Peyer's patch (tissue), 4 donors: ENCODE data around the gene EIF4A3. TPM values are rescaled to one million over a fixed set of nuclear protein-coding genes. Genes with fewer than 3 reads are reported as not detected.
"Not testable (repeated sequence)": the region's sequence is repeated elsewhere in the genome, so short reads cannot be mapped to it uniquely, and the experiment has no call there.

ENCODE experiments used
- DNase-seq, 3 donors: peaks; one replicate each; pipeline ENCODE4 v3.0.0-alpha.2; 2017 to 2019
- H3K27ac ChIP-seq, 4 donors: fragments of 200-600 bp; sonication (generic); one replicate each; pipeline ENCODE4 v1.5.1; 2016 to 2019
- H3K27me3 ChIP-seq, 2 donors: fragments of 200-600 bp; sonication (generic); one replicate each; pipeline ENCODE4 v1.5.1; 2019
- H3K36me3 ChIP-seq, 3 donors: fragments of 200-600 bp; sonication (generic); one replicate each; pipeline ENCODE4 v1.5.1; 2016 to 2019
- H3K4me1 ChIP-seq, 4 donors: fragments of 200-600 bp; sonication (generic); one replicate each; pipeline ENCODE4 v1.5.1; 2016 to 2019
- H3K4me3 ChIP-seq, 4 donors: fragments of 200-600 bp; sonication (generic); 1 replicate in 3 of 4; 2 replicates in 1 of 4; pipeline ENCODE4 v1.5.1; 2016 to 2019; ENCODE audit warnings: mild to moderate bottlenecking in 1 of 4
- H3K9me3 ChIP-seq, 4 donors: fragments of 200-600 bp; sonication (generic); one replicate each; pipeline ENCODE4 v1.5.1; 2016 to 2019; ENCODE audit warnings: mild to moderate bottlenecking in 1 of 4
- CTCF ChIP-seq, 6 experiments: fragments of 450-650 bp in 4 of 6; fragments of 200-600 bp in 2 of 6; sonication (generic) in 1 of 6; IDR thresholded peaks; one replicate each; pipeline ENCODE4 v1.5.1; 2017 to 2019; ENCODE audit warnings: antibody characterized with exemption in 6 of 6, mild to moderate bottlenecking in 3 of 6, moderate library complexity in 1 of 6
- POLR2A ChIP-seq, 2 donors: fragments of 450-650 bp; IDR thresholded peaks; one replicate each; pipeline ENCODE4 v1.5.1; 2017; ENCODE audit warnings: antibody characterized with exemption in 2 of 2, mild to moderate bottlenecking in 2 of 2, moderate library complexity in 2 of 2
- total RNA-seq, 4 donors: library from RNA; depleted of rRNA; stranded (reverse); fragments of >200 nt; gene quantifications; one replicate each; pipeline ENCODE4 v1.1.0, GENCODE V29; 2016

The EIF4A3 gene
- total RNA-seq, 4 donors from 2014 or later = 29.0 to 66.8 (median 46.1) TPM

GRCh38 chr17:80163336-80163735, 16.4 kb upstream of the EIF4A3 start:
- H3K27ac ChIP-seq = no peak overlapping the region
- no peak overlapping the region for H3K4me3 ChIP-seq
- DNase-seq = no peak
- TF ChIP-seq CTCF (IDR thresholded peaks at IDR 0.05) (no peak), POLR2A (IDR thresholded peaks at IDR 0.05) (no peak)
- no peaks in the 10 kb centered on the region for H3K9me3 ChIP-seq
- H3K36me3 ChIP-seq = no peaks in the 10 kb centered on the region
- no peaks in the 10 kb centered on the region for H3K4me1 ChIP-seq
- no peaks in the 10 kb centered on the region for H3K27me3 ChIP-seq

GRCh38 chr17:80160536-80160935, 13.6 kb upstream of the EIF4A3 start:
- no peak overlapping the region for H3K27ac ChIP-seq
- no peak overlapping the region for H3K4me3 ChIP-seq
- no peaks in the 10 kb centered on the region for H3K4me1 ChIP-seq
- H3K36me3 ChIP-seq = no peaks in the 10 kb centered on the region
- TF ChIP-seq CTCF (IDR thresholded peaks at IDR 0.05) (no peak), POLR2A (IDR thresholded peaks at IDR 0.05) (no peak)
- H3K9me3 ChIP-seq = peaks cover 0 to 3% (median 0%) of the 10 kb centered on the region in 4 donors
- DNase-seq = no peak
- H3K27me3 ChIP-seq = no peaks in the 10 kb centered on the region

GRCh38 chr17:80158846-80159245, 11.9 kb upstream of the EIF4A3 start:
- no peak for DNase-seq
- no peak overlapping the region for H3K27ac ChIP-seq
- H3K36me3 ChIP-seq = no peaks in the 10 kb centered on the region
- H3K4me1 ChIP-seq = no peaks in the 10 kb centered on the region
- H3K9me3 ChIP-seq = peaks cover 0 to 3% (median 0%) of the 10 kb centered on the region in 4 donors
- H3K4me3 ChIP-seq = no peak overlapping the region
- TF ChIP-seq POLR2A (IDR thresholded peaks at IDR 0.05) (no peak), CTCF (IDR thresholded peaks at IDR 0.05) (no peak)
- H3K27me3 ChIP-seq = no peaks in the 10 kb centered on the region

- not testable (repeated sequence) for H3K4me1 ChIP-seq, H3K4me3 ChIP-seq, H3K27me3 ChIP-seq, H3K9me3 ChIP-seq, H3K27ac ChIP-seq, DNase-seq, H3K36me3 ChIP-seq
These were observed 8.7 kb upstream of the EIF4A3 start for GRCh38 chr17:80155600-80155999.

- no peak for DNase-seq
- no peak overlapping the region for H3K27ac ChIP-seq
- no peaks in the 10 kb centered on the region for H3K4me1 ChIP-seq
- no peak for TF ChIP-seq CTCF (IDR thresholded peaks at IDR 0.05)
- no peak for TF ChIP-seq POLR2A (IDR thresholded peaks at IDR 0.05)
- H3K9me3 ChIP-seq = peaks cover 0 to 3% (median 0%) of the 10 kb centered on the region in 4 donors
- no peaks in the 10 kb centered on the region for H3K27me3 ChIP-seq
- no peaks in the 10 kb centered on the region for H3K36me3 ChIP-seq
- H3K4me3 ChIP-seq = no peak overlapping the region
These were observed 7.2 kb upstream of the EIF4A3 start for GRCh38 chr17:80154166-80154565.

GRCh38 chr17:80153004-80153403, 6.1 kb upstream of the EIF4A3 start:
- no peak for DNase-seq
- H3K4me1 ChIP-seq = peaks cover 0 to 9% (median 1%) of the 10 kb centered on the region in 4 donors
- H3K27ac ChIP-seq = peak overlapping the region in 1 of 4 donors; percentile 31
- no peaks in the 10 kb centered on the region for H3K27me3 ChIP-seq
- H3K4me3 ChIP-seq = no peak overlapping the region
- H3K36me3 ChIP-seq = no peaks in the 10 kb centered on the region
- H3K9me3 ChIP-seq = peaks cover 0 to 3% (median 0%) of the 10 kb centered on the region in 4 donors
- TF ChIP-seq POLR2A (IDR thresholded peaks at IDR 0.05) (no peak), CTCF (IDR thresholded peaks at IDR 0.05) (no peak)
